ENCODE results near the gene CNGB1.

Gene CNGB1

GRCh38 chr16:57834936-57835335, 136.0 kb downstream of the CNGB1 start:
- no peaks in the 10 kb centered on the region for H3K4me1 ChIP-seq (ENCODE audit: insufficient read depth, low read length, severe bottlenecking)
- no peak overlapping the region for H2AFZ ChIP-seq (ENCODE audit: low read length)
- no peak overlapping the region for H3K27ac ChIP-seq (ENCODE audit: low read depth, low read length, poor library complexity, severe bottlenecking)
- no peak overlapping the region for H3K4me2 ChIP-seq (ENCODE audit: low read length)
- no peaks in the 10 kb centered on the region for H3K9me2 ChIP-seq (ENCODE audit: low read depth, low read length)
- no peak overlapping the region for H3K4me3 ChIP-seq (ENCODE audit: low read depth, low read length, poor library complexity, severe bottlenecking)
- no peak for TF ChIP-seq CTCF (IDR thresholded peaks at IDR 0.05; ENCODE audit: low read length)
- TF ChIP-seq EZH2 (IDR thresholded peaks at IDR 0.05; ENCODE audit: borderline replicate concordance, low read length): no peak
- no peaks in the 10 kb centered on the region for H3K79me2 ChIP-seq (ENCODE audit: insufficient read depth, low read length)
- no peaks in the 10 kb centered on the region for H3K36me3 ChIP-seq (ENCODE audit: insufficient read depth, low read length)
- 0 out of 2 replicates have a peak, but pooled peaks cover 3% of the 10 kb centered on the region for H3K27me3 ChIP-seq (ENCODE audit: insufficient read depth, low read length)
- H3F3A ChIP-seq (ENCODE audit: insufficient read depth, low read length): no peaks in the 10 kb centered on the region
- H3K9ac ChIP-seq (ENCODE audit: low read length): no peak overlapping the region
- no peaks in the 10 kb centered on the region for H3K9me3 ChIP-seq (ENCODE audit: low read length)
- H4K20me1 ChIP-seq (ENCODE audit: insufficient read depth, low read length): no peaks in the 10 kb centered on the region

Measured in OCI-LY1 (cell line).